GM11168 (cell line): ENCODE measurements around the gene CCBE1.

ENCODE experiments used
- in situ Hi-C: fragments of 300-500 bp; cut with MboI; formaldehyde crosslinking; loops from one replicate; pipeline ENCODE4 v1.12.0; 2022; ENCODE audit warnings: low sequenced_read_pairs; ENCODE audit not compliant: unreplicated experiment

The CCBE1 gene

DNA sequence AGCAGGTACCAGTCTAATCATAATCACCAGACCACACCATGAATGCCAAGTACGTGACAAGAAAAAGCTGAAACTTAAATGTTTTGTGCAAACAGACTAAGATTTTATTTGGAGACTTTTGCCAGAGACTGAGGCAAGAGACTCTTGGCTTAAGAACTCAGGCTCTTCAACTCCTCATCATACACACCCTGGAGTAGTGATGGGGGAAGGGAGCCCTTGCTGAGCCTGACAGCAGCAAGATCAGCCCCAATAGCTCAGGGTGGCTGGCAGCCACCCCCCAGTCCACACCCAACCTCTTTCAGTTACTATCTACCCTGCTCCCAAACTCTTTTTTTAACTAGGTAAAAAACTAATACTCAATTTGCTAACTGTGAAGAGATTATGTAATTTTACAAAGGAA, 114.8 kb downstream of the CCBE1 start:
- in situ Hi-C loops, result no loop called here

DNA sequence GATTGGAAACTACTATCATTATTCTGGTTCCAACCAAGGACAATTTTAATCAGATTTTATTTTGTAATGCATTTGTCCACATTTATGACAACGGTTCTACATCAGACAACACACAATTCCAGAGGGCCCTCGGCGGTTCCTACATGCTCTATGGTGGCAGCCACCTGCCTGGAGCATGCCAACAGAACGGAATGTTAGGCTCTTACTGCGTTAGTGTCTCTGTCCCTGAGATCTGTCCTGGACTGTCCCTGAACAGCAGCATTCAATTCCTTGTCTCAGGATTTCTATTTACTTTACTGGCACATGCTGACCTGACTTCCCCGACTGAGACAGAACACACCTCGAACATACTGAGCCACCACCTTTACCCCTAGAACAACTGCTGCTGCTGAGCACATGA, 117.7 kb downstream of the CCBE1 start:
- in situ Hi-C loops, result no loop called here

DNA sequence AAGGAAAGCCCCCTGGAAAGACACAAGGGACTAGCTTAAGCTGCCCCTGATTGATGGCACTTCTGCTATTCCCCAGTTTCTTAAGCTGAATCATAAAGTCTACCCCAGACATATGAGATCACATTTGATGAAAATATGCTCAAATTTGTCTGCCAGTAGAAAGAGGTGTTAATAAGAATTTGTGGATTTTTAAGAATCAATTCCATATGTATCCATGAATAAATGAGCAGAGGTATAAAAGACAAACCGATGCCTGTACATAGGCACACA, 119.9 kb downstream of the CCBE1 start:
- in situ Hi-C loops, result no loop called here

DNA sequence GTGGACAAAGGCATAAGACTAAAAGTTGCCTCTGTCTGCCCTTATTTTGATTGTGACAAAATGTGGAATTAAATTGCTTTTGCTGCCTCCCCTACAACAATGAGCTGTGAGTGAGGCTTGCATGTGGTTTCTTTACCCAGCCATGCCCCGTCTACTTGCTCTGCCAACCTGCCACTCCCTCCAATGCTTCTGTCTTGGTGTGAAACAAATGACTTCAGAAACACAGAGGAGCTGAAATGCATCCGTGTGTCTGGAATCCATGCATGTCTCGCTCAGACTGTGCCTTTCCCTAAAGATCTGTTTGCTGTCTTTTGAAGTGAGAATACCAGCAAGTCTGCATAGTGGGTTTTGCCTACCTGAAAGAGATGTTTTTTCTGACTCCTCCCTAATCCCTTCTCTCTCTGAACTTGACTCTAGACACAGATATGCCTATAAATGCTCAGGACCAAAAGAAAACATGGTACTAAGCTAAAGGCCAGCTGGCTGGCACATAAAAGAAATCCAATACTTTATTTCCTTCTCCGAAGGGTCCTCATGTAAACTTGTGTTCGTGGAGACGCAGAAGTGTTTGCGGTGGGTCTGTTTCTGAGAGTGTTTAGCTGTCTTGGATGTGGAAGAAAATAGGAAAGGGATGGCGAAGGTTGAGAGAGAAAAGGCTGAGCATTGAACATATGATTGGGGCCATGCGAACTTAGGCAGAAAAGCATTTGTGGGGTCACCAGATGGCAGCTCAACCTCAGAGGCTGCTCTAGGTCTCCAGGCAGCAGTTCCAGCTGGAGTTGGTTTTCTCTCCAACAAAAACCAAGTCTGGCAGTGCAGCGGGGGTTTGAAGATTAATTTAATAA, 120.5 kb downstream of the CCBE1 start:
- in situ Hi-C loops, result no loop called here

DNA sequence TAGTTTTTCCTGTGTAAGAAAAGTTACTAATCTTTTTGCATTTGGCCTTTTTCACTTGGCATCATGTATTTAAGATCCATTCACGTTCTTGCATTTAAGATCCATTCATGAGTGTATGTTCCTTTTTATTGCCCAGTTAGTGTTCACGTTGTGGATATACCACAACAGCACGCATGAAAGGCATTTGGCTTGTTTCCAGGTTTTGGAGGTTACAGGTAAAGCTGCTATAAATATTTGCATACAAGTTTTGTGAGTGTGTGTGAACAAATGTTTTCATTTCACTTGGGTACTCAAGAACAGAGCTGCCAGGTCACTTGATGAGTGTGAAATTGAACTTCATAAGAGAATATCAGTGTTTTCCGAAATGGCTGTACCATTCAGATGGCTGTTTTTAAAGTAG, 121.2 kb downstream of the CCBE1 start:
- in situ Hi-C loops, result no loop called here

DNA sequence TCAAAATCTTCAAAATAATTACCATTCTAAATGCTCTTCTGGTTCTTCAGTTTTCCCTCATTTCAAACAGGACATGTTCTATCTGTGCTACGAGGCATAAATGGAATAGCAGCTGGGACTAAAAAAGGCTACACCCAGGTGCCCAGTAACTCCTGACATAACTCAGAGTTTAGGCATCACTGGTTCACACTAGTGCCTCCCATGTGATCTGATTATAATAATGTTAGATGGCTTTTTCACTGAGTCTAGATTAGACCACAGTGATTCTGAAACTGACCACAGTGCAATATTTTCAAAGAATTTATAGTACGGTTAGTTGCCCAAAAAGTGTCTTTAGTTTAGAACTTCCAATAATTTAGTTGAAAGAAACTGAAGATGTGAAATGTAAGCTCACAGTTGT, 123.3 kb downstream of the CCBE1 start:
- in situ Hi-C loops, result no loop called here

DNA sequence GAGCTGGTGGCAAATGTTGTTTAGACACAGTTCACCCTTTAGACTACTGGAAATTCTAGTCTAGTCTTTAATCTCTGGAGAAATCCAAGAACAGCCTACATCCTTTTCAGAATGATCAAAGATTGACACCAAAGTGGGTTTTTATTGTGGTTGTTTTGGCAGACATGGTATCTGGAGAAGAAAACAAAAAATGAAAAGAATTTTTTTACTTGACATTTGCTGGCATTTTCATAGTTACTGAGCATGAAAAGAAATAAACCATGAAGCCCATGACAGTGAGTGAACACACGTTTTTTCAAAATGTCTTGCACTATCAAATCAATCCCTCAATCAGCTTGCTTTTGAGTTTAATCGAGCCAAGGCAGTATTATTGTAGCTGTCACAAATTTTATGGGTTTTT, 125.3 kb downstream of the CCBE1 start:
- in situ Hi-C loops, result no loop called here

DNA sequence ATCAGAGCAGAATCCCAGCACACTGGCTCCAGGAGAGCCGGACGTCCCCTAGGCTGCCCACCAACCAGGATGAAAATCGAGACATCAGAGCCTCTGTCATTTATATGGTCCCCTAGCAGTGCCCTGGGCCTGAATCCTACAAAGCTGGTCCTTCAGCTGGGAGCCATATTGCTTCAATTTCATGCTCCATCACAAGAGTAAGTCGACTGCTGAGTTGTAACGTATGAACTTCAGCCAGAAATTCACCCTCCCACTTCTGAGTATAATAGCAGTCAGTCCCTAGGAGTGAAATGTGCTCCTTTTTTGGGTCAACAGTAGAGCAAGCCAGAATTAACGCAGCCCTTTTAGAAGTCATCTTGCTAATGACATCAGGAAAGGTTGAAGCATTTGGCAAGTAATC, 126.4 kb downstream of the CCBE1 start:
- in situ Hi-C loops, result no loop called here

DNA sequence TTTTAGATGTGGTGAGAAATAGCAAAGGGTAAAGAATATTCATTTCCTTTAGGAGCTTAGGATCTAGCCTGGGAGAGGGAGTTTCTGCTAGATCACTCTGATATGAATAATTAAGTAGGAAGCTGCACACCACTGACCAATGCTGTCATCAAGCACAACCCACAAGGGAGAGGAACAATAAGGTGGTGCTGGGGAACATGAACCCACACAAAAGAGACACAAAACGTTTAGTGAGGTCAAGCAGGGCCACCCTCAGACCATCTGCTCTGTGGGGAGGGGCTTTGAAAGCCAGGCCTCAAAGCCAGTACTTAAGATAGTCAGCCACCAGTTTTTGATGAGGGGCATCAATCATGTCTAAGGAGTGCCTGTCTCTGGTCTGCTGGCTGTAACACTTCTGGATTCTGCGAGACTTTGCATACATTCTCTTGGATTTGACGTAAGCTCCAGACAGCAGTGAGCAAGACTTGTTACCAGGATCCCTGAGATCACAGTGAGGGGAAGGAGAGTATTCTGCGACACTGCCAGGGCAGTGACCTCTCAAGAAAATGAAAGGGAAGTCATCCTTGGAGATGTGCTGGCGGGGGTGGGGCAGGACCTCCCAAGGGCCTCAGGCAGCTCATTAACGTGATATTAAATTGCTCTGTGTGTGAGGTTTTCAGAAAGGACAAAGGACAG, 127.0 kb downstream of the CCBE1 start:
- in situ Hi-C loops, result no loop called here

DNA sequence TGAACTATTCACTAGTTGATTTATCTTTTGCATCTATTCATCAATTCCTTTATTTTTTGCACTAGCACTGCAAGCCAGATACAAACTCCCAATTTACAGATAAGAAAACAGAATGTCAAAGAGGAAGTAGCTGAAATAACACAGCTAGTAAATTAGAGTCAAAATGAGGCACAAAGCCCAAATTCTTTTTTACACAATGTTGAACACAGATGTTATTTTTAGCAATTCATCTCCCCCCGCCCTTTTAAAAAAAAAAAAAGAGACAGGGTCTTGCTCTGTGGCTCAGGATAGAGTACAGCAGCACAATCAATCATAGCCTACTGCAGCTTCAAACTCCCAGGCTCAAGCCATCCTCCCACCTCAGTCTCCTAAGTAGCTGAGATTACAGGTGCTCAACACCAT, 127.8 kb downstream of the CCBE1 start:
- in situ Hi-C loops, result no loop called here

DNA sequence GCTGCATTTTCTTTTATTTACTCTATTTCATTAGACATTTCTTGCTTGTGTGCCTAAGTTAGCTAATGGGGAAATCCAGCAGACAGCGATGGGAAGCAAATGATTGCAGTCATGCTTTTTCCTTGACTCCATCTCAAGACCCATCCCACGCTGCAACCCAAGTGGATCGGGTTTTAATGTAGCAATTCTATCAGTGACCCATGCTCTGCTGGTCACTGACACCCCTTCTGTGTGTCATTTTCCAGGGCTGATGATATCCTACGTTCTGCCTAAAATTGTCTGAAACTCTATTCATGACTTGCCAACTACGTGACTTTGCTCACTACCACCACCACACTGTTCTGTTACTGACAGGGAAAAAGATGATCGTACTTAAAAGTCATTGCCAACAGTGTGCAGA, 129.8 kb downstream of the CCBE1 start:
- in situ Hi-C loops, result no loop called here

DNA sequence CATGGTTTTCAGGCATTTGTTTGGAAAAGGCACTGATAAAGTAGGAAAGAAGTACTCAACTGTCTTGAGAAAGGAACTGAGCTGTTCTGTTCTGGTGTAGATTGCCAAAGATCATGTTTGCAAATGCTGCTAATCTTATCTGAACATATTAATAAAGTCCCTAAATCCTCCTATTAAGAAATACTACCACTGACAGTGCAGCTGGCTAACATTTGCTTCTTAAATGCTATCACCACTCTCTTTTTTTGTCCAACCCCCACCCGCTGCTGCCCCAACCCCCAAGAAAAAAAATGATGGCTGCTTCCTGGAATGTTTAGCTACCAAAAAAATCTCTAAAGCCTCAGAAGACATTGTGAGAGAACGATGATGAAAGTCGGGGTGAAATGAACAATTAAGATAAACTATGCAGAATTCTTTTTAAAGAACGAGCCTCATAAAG, 130.7 kb downstream of the CCBE1 start:
- in situ Hi-C loops, result no loop called here

DNA sequence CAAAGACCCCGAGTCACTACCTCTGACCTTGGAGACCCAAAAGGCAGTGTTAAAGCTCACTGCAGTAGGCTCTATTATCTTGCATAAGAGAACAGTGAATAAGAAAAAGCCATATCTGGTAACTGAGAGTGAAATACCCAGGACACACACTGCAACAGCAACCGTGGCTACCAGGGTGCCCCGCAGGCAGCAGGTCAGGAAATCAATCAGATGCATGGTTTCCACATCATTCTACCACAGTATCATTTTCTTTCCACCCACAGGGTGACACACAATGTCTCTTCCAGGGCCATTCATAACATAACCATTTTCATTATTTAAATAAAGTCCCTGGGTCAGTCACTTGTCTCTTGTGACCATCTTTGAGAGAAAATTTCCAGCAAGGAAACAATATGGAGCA, 131.3 kb downstream of the CCBE1 start:
- in situ Hi-C loops, result no loop called here

DNA sequence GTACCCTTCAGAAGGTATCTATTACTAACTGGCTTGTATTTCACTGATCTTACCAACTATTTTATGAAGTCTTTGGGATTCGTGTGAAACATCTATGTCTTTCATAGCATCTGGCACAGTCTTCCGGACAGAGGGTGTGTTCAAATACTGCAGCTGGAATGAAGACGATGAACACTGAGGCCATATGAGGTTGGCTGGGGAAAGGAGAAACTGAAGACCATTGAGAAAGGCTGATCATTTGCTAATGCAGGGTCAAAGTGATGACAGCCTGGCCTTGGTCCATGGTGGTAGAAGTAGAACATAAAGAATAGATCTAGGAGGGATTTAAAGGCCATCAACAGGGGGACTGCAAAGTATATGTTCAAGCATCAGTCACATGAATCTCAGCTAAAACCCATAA, 132.7 kb downstream of the CCBE1 start:
- in situ Hi-C loops, result no loop called here

DNA sequence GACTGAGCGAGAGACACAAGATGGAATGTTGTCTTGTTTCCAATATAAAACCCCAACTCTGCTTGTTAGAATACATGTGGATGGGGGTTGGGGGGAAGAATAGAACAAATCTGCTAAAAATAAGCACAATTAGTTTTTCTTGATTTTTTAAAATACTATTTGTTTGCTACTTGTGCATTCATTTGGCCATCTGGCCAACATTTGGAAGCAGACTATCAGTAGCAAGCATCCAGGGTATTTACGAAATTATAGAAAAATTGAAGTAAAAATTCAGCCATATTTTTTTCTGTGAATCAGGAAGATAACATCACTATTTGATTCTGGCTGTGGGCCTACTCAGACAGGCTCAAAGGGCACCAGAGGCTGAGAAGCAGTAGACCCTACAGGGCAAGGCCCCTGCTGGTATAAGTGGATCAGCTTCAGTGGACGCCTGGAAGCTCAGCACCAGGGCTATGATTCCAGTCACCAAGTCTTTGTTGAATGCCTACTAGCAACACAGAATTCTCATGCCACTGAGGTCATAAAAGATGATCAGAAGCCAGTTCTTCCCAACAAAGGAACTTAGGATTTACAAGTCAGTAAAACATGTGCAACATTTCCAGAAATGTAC, 133.9 kb downstream of the CCBE1 start:
- in situ Hi-C loops, result no loop called here

DNA sequence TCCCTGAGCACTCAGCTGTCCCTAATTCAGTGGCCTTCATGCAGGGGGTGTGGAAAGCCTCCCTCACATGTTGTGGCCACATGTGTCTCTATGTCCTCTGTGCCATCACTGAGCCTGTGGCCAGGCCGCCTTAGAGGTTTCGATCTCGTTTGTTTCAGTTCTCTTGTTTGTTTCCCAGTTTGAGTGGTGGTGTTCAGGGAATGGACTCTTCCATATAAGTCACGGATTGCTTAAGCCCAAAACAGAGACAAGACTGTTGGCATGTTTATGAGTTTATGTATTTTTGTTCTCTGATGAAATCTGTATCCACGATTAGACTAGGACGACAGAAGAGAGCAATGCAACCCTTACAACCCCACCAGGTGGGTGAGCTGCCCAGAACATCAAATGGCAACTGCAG, 134.5 kb downstream of the CCBE1 start:
- in situ Hi-C loops, result no loop called here

DNA sequence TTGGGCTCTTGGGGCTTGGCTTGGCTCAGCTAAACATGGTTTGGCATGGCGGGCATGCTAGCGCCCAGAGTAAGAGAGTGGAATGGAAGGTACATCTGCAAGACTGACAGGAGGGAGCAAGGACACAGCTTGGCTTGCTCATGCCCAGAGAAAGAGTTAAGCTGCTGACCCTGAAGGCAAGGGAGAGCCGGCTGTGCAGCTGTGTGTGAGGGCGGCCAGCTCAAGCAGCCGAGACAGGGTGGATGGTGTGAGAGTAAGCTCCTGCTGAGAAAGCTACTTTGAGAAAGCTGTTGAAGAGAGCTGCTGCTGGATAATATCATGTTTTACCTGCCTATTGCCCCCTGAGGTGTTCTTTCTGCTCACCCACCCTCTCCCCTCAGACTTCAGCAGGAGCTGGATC, 135.6 kb downstream of the CCBE1 start:
- in situ Hi-C loops, result no loop called here

DNA sequence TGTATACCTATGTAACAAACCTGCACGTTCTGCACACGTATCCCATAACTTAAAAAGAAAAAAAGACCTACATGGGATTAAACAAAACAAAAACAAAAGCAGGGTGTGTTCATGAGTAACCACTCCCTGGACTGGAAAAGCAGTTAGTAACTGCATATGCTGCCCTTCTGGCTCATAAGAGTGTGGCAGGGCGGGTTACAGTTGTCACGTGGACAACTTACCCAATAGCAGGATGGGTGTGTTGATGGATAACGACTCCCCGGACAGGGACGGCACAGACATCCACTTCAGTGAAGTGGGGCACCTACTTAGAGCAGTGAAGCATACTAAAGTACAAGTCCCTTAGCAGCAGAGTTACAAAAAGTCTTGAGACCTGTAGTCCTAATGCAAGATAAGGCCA, 136.7 kb downstream of the CCBE1 start:
- in situ Hi-C loops, result no loop called here

DNA sequence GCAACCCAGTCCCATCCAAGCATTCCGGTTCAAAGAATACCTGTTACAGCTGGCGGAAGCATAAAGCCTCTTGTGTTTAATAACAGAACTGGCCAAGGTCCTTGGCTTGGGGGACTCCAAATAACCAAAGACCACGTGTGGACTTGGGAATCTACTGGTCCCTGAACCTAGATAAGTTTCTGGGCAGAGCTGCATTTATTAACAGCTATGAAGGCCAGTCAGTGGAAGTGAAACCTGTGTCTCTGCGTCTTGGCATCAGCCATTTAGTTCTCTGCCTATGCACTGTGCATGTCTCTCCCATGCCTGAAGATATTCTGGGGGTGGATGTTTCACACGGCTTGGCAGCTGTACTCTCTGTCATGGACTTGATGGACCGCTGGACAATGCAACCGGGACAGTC, 137.7 kb downstream of the CCBE1 start:
- in situ Hi-C loops, result no loop called here

DNA sequence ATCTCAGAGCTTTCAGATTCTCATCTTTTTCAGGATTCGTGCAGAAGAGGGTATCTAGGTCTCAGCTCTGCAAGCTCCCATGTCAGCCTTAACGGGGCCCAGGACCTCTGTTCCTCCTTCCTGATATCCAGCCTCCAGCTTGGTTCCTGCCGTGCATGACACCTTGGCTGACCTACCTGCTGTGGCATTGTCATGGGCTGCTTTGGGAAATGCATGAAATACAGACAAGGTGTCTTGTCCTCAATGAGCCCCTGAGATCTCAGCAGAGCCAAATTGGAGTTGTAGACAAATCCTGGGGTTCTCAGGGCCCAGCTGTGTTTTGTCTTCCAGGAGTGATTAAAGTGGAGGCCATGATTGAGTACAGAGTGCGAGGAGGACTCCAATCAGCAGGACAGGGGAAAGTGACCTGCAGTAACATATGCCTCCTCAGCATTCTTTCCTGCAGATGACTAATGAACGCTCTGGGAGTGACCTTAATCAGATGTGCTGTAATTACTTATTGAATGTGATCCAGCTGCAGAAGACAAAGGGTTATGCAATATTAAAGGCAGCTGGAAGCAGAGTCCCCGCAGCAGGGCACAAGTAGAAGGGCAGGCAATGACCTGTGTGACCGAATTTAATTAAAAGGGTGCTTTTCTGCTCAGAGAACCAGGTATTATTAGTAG, 141.1 kb downstream of the CCBE1 start:
- in situ Hi-C loops, result no loop called here

DNA sequence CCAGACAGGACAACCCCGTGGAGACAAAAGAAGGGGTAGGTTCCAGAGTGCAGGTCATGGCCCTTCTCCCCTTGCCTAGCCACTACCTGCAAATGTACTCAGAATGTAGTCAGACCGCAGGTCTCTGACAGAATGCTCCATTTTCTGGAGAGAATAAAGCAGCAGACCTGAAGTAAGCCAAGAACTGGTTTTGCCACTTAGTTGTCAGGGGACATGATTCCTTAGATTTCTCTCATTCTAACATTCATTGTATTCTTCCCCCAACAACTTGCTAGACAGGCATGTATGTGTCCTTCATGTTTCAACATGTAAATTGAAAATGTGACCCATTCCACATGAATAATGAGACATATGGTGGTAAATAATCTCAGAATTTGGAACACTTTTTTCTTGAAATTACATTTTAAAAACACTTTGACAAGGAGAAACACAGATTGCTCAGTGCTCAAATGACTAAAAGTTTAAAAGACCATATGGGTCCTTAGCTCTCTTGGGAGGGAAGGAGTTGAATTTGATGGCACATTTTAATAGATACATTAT, 142.4 kb downstream of the CCBE1 start:
- in situ Hi-C loops, result no loop called here
